T47D (cell line): ENCODE data around the gene PCDHA13.
"Not testable (repeated sequence)": the region's sequence is repeated elsewhere in the genome, so short reads cannot be mapped to it uniquely, and the experiment has no call there.

ENCODE experiments used
- DNase-seq, 2 experiments: peaks; one replicate each; pipeline versions ENCODE4 v3.0.0 to v3.0.0-alpha.2; 2011 to 2012; ENCODE audit warnings: low read depth in 1 of 2, low spot score in 1 of 2
- JUND ChIP-seq: IDR thresholded peaks from 2 replicates; pipeline ENCODE4 v1.6.1; 2012; ENCODE audit warnings: low read depth
- in situ Hi-C: cut with HindIII; loops from 2 replicates; pipeline ENCODE4 v1.10.0; 2016; ENCODE audit warnings: low sequenced_read_pairs, low pct_unique_long_range_greater_than_20kb

Gene PCDHA13

DNA sequence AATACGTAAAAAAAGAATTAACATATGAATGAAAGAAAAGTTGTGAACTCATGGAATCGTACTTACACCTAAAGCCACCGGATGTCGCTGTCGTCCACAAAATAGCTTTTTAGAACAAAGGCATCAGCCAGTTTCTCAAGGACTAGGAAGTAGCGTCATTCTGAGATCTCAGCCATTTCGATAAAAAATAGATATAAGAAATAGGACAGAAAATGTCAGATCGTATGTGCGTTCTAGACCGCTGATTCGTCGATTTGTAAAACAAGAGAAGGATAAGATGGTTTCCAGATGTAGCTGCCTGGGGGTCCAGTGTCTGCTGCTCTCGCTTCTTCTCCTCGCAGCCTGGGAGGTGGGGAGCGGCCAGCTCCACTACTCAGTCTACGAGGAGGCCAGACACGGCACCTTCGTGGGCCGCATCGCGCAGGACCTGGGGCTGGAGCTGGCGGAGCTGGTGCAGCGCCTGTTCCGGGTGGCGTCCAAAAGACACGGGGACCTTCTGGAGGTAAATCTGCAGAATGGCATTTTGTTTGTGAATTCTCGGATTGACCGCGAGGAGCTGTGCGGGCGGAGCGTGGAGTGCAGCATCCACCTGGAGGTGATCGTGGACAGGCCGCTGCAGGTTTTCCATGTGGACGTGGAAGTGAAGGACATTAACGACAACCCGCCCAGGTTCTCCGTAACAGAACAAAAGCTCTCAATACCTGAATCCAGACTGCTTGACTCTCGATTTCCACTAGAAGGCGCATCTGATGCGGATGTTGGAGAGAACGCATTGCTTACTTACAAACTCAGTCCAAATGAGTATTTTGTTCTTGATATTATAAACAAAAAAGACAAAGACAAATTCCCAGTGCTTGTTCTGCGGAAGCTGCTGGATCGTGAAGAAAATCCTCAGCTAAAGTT is 25.9 kb upstream of the PCDHA13 start, which contains the start of gene PCDHA10:
TSS of gene PCDHA10 (plus strand) at position 126 of the 903 bp plus-strand sequence. CDS start at position 278, 152 bp downstream.
- in situ Hi-C loops: no loop called here
- no peak for TF ChIP-seq JUND
- DNase-seq: peak in 1 of 2 experiments; percentile 12

DNA sequence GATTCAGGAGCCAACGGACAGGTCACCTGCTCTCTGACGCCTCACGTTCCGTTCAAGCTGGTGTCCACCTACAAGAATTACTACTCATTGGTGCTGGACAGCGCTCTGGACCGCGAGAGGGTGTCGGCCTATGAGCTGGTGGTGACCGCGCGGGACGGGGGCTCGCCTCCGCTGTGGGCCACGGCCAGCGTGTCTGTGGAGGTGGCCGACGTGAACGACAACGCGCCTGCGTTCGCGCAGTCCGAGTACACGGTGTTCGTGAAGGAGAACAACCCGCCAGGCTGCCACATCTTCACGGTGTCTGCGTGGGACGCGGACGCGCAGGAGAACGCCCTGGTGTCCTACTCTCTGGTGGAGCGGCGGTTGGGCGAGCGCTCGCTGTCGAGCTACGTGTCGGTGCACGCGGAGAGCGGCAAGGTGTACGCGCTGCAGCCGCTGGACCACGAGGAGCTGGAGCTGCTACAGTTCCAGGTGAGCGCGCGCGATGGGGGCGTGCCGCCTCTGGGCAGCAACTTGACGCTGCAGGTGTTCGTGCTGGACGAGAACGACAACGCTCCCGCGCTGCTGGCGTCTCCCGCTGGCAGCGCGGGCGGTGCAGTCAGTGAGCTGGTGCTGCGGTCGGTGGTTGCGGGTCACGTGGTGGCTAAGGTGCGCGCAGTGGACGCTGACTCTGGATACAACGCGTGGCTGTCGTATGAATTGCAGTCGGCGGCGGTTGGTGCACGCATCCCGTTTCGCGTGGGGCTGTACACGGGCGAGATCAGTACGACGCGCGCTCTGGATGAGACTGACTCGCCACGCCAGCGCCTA is 24.5 kb upstream of the PCDHA13 start:
- DNase-seq: no peak
- no peak for TF ChIP-seq JUND
- in situ Hi-C loops: no loop called here

DNA sequence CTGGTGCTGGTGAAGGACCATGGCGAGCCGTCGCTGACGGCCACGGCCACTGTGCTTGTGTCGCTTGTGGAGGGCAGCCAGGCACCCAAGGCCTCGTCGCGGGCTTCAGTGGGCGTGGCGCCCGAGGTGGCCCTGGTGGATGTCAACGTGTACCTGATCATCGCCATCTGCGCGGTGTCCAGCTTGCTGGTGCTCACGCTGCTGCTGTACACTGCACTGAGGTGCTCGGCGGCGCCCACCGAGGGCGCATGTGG is 24.0 kb upstream of the PCDHA13 start:
- in situ Hi-C loops: no loop called here
- DNase-seq: no peak
- no peak for TF ChIP-seq JUND

DNA sequence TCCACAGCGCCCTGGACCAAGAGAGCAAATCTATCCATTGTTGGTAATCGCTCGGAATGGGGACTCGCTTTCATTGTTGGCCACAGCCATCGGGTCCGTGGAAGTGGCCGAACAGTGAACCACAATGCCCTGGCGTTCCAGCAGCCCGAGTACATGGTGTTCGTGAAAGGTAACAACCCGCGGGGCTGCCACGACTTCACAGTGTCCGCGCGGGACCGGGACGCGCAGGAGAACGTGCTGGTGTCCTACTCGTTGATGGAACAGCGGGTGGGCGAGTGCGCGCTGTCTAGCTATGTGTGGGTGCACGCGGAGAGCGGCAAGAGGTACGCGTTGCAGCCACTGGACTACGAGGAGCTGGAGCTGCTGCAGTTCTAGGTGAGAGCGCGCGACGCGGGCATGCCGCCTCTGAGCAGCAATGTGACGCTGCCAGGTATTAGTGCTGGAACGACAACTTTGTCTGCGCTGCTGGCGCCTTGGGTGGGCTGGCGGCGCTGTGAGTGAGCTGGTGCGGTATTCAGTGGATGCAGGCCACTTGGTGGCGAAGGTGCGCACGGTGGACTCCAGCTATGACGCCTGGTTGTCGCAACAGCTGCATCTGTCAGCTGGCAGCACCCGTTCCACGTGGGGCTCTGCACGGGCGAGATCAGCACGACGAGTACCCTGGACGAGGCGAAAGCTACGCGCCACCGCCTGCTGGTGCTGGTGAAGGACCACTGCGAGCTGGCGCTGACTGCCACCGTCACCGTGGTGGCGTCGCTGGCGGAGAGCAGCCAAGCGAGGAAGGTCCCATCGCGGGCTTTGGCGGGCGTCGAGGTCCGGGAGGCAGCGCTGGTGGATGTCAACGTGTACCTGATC is 19.3 kb upstream of the PCDHA13 start:
- in situ Hi-C loops: no loop called here
- no peak for TF ChIP-seq JUND
- no peak for DNase-seq

DNA sequence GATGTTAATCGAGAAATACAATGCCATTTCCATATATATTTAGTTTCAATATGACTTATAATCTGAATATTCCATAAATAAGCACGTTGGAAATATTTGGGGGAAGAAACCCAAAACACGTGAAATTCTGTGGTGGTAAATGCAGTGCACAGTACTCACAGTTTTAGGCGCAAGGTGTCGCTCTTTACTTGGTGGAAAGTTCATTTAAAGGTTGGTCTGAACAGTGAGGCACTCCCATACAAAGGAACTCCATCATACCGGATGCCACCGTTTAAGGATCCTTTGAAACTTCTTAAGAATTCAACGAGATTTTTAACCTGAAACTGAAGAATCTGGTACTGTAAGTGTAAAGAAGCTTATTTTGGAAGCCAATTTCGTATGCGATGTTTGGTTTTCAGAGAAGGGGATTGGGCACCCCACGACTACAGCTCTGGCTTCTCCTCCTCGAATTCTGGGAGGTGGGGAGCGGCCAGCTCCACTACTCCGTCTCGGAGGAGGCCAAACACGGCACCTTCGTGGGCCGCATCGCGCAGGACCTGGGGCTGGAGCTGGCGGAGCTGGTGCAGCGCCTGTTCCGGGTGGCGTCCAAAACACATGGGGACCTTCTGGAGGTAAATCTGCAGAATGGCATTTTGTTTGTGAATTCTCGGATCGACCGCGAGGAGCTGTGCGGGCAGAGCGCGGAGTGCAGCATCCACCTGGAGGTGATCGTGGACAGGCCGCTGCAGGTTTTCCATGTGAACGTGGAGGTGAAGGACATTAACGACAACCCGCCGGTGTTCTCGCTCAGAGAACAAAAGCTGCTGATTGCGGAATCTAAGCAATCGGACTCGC is 13.0 kb upstream of the PCDHA13 start, which contains the start of gene PCDHA11:
TSS of gene PCDHA11 (plus strand) at position 237 of the 834 bp plus-strand sequence. CDS start at position 384, 147 bp downstream.
- no peak for TF ChIP-seq JUND
- DNase-seq: peak; percentile 87 to 88
- in situ Hi-C loops: no loop called here

DNA sequence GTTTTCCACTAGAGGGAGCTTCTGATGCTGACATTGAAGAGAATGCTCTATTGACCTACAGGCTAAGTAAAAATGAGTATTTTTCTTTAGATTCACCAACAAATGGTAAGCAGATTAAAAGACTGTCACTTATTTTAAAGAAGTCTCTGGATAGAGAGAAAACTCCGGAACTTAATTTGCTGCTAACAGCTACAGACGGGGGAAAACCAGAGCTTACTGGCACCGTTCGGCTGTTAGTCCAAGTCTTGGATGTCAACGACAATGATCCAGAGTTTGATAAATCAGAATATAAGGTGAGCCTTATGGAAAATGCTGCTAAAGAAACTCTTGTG is 12.4 kb upstream of the PCDHA13 start:
- no peak for TF ChIP-seq JUND
- in situ Hi-C loops: no loop called here
- DNase-seq: peak in 1 of 2 experiments; percentile 89

DNA sequence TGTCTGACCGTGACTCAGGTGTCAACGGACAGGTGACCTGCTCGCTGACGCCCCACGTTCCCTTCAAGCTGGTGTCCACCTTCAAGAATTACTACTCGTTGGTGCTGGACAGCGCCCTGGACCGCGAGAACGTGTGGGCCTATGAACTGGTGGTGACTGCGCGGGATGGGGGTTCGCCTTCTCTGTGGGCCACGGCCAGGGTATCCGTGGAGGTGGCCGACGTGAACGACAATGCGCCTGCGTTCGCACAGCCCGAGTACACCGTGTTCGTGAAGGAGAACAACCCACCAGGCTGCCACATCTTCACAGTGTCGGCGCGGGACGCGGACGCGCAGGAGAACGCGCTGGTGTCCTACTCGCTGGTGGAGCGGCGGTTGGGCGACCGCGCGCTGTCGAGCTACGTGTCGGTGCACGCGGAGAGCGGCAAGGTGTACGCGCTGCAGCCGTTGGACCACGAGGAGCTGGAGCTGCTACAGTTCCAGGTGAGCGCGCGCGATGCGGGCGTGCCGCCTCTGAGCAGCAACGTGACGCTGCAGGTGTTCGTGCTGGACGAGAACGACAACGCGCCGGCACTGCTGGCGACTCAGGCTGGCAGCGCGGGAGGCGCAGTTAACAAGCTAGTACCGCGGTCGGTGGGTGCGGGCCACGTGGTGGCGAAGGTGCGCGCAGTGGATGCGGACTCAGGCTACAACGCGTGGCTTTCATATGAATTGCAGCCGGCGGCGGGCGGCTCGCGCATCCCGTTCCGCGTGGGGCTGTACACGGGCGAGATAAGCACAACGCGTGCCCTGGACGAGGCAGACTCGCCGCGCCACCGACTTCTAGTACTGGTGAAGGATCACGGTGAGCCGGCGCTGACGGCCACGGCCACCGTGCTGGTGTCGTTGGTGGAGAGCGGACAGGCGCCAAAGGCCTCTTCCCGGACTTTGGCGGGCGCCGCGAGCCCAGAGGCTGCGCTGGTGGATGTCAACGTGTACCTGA is 11.4 kb upstream of the PCDHA13 start:
- no peak for DNase-seq
- TF ChIP-seq JUND: no peak
- in situ Hi-C loops: no loop called here

DNA sequence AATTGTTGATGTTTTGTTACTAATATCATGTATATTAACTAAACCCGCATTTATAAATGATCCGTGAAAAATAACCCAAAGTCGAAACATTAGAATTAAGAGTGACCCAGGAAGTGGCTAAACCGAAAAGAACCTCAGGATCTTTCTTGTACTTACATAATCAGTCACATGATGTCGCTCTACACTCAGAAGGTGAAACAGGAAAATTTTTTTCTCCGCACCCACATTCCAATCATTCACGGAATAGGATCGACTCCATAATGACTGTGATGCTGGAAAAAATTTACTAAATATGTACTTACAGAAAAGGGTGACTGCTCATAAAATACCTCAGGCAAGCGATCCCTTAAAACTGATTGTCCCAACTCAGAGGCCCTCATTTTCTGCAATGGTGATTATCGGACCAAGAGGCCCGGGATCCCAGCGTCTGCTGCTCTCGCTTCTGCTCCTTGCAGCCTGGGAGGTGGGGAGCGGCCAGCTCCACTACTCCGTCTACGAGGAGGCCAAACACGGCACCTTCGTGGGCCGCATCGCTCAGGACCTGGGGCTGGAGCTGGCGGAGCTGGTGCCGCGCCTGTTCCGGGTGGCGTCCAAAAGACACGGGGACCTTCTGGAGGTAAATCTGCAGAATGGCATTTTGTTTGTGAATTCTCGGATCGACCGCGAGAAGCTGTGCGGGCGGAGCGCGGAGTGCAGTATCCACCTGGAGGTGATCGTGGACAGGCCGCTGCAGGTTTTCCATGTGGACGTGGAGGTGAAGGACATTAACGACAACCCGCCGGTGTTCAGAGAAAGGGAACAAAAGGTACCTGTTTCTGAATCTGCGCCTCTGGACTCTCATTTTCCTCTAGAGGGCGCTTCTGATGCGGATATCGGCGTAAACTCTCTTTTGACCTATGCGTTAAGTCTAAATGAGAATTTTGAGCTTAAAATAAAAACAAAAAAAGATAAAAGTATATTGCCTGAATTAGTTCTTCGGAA is 6.5 kb upstream of the PCDHA13 start, which contains the start of gene PCDHA12:
TSS of gene PCDHA12 (plus strand) at position 224 of the 981 bp plus-strand sequence. CDS start at position 389, 165 bp downstream.
- no peak for TF ChIP-seq JUND
- in situ Hi-C loops: no loop called here
- peak in 1 of 2 experiments; percentile 18 for DNase-seq

DNA sequence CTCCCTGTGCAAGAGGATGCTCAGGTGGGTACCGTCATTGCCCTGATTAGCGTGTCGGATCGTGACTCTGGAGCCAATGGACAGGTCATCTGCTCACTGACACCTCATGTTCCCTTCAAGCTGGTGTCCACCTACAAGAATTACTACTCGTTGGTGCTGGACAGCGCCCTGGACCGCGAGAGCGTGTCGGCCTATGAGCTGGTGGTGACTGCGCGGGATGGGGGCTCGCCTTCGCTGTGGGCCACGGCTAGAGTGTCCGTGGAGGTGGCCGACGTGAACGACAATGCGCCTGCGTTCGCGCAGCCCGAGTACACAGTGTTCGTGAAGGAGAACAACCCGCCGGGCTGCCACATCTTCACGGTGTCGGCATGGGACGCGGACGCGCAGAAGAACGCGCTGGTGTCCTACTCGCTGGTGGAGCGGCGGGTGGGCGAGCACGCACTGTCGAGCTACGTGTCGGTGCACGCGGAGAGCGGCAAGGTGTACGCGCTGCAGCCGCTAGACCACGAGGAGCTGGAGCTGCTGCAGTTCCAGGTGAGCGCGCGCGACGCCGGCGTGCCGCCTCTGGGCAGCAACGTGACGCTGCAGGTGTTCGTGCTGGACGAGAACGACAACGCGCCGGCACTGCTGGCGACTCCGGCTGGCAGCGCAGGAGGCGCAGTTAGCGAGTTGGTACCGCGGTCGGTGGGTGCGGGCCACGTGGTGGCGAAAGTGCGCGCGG is 5.2 kb upstream of the PCDHA13 start:
- DNase-seq, in situ Hi-C loops: not testable (repeated sequence)
